ENCODE results near the gene SLC49A3.
"Not testable (repeated sequence)": the region's sequence is repeated elsewhere in the genome, so short reads cannot be mapped to it uniquely, and the experiment has no call there.

The SLC49A3 gene

DNA sequence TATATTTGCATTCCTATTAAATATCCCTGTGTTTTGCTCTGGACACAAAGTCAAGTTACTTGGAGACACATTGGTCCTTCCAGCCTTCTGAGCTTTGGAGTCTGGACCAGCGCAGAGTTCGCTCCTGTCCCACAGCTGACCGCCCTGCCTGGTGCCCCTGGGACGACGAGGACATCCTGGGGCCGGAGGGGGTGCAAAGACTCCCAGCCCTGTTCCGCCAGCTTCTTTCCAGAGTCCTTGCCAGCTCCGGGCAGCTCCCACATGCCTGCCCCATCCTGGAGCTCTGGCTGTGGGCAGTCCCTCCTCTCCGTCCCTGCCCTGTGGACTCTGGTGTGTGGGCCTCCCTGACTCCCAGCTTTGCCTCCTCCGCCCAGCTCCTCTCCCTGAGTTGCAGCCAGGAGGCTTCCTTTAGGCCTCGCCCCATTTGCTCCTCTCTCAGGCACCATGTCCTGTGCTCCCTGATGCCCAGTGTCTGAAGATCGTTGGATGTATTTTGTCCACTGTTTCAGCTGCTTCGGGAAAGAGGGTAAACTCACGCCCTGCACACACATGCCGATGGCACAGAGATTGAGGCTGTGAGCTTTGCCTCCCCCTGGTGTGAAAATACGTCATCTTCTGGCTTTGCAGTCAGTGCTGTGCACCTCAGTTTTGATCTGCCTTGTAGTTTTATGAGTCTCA lies 11.8 kb upstream of the SLC49A3 start:
- DNase-seq: no peak

DNA sequence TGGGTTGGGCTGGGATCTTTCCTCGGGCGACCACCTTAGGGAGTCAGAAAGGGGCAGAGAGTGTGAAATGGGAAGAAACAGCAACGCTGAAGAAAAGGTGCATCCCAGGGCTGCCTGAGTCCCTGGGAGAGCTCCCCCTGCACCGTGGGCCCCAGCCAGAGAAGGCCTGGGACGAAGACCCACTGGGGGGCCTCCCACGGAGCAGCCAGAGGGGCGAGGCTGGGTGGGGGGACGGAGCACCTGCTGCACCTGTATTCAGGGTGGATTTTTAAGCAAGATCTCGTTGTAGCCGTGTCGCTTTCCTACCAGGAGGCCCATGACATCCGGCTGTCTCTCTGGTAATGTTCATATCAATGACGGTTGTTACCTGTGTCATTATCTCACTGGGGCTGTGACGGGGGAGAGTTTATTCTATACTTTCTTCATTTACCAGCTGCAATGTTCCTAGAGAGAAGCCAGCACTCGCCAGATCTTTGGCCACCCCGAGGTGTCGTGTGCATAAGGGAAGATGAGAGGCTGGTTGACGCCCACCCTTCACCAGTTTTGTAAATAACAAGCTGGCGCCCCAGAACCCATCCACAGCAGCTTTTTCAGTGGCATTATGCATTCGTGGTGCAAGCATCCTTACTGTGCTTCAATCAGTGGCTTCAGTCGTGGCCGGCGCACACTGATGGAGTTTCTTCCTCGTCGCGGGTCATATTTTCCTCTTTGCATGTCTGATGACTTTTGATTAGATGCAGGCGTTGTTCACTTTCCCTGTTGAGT lies 11.0 kb upstream of the SLC49A3 start:
- DNase-seq: no peak

DNA sequence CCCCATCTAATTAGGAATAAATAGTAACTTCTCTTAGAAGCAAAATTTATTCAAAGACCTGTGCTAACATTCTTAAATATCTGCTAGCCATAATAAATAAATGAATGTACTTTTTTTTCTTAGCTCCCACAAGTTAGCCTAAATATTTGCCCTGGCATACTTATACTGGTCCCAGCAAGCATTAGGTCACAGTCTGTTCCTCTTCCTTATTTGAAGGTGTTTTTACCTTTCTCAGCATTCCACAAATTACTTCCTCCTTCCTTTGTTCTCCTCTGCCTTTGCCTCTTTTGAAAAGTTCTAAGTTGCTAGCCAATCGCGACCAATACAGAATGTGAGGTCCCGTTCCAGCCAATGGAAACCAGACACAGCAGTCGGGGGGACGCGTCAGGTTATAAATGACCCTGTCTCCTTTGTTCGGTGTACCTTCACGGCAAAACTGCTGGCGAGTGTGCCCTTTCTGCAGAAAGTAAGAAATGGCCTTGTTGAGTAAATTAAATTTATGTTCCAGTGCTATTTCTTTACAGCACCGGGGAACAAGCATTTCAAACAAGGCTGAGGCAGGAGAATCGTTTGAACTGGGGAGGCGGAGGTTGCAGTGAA lies 5.5 kb upstream of the SLC49A3 start:
- not testable (repeated sequence) for DNase-seq

DNA sequence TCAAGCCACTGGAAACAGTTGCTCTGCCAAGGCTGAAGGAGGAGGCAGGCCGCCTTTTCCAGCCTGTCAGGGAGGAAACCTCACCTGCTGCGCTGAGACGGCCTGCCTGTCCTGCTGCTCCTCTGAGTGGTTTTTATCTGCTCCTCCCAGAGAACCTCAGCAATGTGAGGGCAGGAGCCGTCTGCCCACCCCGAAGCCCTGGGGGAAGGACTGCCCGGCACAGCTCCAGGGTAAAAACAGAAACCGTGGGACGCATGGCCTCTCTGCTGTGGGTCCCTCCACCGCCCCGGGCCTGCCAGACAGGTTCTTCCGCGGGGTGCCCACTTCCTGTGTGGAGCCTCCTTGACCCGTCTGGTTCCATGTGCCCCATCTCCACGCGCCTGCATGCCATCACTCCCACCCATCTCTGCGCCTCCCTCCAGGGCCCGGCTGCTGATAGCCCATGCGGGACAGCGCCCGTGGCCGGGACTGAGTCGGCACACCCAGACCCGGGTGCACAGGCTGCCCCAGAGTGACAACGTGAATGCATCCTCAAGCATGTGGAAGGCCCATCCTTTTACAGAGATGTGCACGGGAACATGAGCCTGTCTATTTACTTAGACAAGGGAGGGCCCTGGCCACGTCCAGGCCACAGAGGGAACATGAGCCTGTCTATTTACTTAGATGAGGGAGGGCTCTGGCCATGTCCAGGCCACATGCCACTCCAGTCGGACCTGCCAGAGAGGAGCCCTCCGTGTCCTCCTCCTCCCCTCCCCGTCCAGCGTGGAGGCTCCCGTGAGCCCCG lies 4.0 kb upstream of the SLC49A3 start:
- DNase-seq: no peak

DNA sequence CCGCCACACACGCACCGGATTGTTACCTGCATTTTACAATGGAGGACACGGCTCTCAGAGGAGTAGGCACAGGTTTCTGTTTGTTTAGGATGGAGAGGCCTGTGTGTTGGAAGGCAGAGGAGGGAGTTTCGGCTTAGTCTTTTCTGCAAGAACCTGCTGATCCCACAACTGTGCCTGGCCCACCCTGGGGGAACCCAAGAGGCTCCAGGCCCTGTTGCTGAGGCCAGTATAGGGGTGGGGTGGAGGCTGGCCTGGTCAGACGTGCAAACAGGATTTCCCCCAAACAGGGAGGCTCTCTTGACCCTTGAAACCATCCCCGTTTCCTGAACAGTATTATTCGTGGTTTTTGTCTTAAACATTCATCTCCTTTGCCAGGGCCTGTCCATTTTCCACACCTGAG lies 772 bp upstream of the SLC49A3 start:
- DNase-seq: no peak

DNA sequence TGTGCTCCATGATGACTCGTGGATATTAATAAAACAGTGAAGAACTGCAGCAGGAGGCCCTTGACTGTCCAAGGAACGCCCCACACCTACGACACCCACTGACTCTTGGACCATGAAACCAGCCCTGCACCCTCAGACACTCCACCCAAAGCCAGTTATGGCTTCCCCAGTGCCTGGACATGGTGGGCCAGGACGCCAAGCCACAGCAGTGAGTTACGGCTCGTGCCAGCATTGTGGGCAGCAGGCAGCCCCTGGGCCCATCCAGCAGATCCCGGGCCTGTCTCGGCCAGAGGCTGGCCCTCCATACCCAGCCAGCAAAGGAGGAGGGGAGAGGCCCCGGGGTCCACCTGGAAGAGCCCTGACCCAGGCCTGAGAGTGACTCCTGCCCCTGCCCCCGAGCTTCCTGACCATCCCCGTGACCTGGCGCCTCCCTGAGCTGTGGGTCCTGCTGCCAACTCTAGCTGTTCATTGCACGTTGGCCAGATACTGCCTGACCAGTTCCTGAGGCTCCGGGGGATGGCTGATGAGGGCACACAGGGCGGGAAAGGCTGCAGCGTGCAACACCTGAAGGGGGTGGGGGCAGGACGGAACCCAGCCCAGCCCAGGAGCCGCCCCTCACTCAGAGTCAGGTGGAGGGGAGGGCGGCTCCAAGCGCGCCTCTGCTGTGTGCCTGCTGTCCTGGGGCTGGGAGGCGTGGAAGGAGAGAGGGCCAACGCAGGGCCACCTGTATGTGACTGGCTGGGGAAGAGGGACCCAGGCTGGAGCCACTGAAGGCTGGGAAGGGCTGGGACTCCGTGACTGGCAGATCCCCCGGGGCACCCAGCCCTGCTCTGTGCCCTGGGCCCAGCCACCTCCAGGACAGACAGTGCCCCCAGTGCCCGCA lies 739 bp downstream of the SLC49A3 start:
- no peak for DNase-seq

DNA sequence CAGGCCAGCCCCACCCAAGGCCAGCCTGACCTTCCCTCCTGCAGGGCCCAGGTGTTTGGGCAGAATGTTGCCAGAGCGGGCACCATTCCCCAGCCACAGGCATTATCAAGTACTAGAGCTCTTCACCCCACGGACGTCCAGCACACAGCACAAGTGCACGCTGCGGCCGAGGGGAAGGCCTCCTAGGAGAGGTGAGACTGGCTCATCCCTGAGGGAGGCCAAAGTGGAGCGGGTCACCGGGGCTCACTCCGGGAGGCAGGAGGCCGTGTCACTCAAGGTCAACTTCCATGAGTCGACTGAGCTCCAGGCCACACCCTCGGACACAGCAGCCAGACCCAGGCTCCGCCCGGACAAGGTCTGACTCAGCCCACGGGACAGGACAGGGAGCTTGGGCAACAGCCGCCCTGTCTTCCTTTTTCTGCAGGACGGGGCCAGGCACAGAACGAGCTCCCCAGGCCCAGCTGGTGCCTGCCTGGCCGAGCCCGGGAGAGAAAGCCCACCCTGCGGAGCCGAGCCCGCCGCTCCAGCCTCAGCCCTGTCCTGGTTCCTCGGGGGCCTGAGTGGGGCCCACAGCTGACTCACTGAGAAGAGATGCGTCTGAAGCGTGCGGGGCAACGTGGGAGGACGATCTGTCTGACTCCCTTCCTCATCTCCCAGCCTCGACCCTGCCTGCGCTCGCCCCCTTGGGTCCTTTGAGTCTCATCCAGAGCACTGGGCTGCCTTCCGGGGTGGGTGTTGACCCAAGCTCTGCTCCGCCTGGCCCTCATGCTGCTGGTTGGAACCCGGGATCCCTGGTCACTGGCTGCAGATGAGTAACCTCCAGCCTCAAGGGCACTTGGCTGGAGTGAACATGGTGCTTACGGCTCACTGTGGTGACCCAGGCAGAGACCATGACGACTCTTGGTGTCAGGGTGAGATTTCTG lies 1.6 kb downstream of the SLC49A3 start:
- no peak for DNase-seq

DNA sequence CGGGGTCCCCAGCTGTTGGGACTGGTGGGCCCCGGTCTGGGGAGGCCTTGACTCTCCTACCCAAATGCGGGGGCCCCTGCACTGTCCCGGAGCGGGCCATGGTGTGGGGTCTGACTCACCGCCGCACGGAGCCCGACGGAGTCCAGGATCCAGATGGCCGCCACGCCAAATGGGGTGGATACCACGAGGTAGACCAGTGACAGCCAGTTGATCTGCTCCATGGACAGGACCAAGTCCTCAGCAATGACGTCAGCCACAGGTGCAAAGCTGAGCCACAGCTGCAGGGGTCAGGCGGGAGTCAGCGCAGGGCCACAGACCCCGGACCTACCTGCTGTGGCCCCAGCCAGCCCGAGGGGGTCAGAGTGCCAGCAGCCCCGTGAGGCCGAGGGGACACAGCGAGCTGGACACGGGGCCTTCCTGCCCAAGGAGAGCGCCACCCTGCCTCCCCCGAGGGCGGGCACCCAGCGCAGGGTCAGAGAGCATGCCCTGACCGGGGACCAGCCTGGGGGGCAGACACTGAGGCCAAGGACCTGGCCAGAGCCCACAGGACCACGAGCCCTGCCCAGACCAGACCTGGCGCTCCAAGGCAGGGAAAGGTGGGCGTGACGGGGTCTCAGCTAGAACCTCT lies 2.4 kb downstream of the SLC49A3 start:
- DNase-seq: no peak

DNA sequence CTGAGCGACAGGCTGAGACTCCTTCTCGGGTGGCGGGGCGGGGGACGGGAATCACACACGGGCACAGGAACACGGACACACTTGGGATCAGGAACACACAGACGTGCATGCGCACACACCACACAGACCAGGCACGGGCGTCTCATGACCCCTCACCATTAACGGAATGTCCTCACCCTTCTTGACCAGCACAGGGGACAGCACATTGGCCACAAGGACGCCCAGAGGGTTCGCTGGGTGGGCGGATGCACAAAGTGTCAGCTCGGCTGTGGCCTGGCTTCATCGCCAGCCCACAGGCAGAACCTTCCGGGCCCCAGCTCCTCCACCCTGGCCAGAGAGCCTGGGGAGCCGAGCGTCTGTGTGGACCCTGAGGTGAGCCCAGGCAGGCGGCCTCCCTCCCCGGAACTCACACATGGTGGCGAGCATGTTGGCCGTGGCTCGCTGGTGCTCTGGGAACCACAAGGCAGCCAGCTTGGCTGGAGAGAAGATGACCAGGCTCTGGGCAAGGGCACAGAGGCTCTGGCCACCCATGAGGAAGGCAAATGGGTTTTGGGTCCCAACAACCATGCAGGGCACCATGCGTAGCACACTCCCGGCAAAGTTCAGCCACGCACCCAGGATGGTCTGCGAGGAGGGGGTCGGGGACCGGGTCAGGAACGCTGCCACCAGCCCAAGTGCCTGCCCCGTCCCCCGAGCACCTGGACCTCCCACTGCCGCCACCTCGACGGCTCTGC lies 3.1 kb downstream of the SLC49A3 start:
- no peak for DNase-seq

DNA sequence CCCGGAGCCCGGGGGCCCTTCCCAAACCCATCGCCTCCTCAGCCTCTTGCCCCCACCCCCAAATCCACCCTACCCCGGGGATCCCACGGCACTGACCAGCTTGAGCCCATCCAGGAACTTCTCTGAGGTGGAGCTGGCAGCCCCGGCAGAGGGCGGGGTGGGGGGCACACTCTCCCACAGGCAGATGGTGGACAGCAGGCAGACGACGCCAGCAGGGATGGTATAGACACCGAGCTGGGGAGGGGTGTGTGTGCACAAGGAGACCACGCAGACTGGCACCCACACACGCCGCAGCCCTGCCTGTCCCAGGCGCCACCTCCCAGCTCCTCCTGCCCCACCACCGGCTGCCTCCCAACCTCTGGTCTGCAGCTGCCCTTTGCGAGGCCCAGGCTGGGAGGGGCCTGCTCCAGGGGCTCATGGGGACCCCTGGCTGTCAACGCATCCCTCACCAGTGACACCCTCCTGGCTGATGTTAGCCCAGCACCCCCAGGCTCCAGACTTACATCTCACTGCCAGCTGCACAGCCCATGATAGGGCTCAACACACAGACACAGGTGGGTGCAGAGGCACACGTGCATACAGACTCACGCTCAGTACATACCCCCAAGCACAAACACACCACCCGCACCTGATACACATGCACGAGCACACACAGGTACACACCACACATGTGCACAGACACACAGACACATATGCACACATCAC lies 4.2 kb downstream of the SLC49A3 start:
- DNase-seq: no peak

DNA sequence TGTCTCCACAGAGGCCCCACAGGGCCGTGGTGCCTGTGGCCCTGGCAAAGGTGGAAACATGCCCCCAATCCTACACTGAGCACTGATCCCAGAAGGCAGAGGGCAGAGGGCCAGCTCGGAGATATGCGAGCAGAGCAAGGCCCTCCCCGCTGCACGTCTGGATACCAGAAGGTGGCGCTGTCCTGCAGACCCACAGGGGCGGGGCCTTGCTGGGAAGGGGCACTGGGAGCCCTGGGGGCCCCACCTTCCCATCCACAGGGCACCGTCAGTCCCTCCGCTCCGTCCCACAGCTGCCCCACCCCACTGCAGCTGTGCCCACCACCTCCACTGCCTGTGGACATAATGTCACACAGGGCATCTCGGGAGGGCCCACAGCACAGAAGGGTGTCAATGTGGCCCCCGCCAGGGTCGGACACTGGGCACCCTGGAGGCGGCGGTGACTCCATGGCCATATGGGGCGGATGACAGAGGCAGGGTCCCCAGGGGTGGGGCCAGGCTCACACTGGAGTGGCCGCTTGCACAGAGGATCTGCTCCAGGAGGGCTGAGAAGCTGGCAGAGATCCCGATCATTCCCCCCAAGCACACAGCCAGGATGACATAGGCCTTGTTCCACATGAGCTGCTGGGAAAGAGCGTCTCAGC lies 4.8 kb downstream of the SLC49A3 start:
- DNase-seq: peak; percentile 73 to 76

DNA sequence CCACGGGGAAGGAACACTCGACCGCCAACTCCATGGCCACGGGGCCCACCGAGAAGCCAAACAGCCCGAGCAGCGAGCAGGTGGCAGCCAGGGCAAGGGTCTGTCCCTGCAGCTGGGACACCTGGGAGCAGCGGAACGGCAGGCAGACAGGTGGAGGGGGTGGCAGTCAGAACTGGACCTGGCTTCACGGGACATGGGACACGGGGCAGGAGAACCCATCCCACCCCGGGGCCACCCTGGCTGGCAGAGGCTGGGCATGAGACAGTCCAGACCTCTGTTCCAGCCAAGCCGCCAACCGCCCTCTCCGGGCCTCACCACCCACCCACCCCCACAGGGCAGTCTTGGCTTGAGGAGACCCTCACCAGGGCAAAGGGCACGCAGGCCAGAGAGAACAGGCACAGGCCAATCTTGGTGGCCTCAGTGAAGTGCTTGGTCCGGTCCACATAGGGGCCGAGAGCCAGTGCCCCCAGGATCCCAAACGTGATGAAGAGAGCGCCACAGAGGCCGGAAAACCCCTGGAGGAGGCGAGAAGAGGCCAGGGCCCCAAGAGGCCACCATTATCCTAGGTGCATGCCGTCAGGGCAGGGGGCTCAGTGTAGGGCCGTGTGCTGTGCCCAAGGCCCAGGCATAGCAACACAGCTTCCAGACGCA lies 5.6 kb downstream of the SLC49A3 start:
- DNase-seq: no peak

DNA sequence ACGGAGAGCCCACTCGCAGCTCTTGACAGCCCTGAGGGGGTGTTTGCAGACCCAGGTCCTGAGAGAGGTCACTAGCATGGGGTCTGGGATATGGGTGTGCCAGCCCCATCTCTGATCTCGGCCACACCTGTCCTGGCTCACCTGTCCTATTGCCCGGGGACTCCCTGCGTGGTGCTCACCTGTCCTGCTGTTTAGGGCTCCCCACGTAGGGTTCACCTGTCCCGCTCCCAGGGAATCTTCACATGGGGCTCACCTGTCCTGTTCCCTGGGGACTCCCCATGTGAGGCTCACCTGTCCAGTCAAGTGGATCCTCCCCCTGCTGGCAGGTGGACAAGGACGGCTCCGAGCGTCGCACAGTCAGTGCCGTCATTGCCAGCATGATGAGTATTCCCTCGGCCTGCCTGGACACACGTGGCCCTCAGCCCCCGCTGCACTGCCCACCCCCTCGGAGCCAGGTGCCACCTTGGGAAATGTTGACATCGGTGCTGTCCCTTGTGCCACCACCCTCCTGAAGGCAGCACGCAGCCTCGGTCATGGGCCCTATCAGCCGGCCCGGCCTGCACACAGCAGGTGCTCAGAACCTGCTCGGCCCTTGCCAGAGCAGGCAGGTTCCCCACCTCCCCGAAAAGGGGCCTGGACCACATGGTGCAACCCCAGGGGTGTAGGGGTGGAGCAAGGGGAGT lies 6.3 kb downstream of the SLC49A3 start:
- DNase-seq: no peak

DNA sequence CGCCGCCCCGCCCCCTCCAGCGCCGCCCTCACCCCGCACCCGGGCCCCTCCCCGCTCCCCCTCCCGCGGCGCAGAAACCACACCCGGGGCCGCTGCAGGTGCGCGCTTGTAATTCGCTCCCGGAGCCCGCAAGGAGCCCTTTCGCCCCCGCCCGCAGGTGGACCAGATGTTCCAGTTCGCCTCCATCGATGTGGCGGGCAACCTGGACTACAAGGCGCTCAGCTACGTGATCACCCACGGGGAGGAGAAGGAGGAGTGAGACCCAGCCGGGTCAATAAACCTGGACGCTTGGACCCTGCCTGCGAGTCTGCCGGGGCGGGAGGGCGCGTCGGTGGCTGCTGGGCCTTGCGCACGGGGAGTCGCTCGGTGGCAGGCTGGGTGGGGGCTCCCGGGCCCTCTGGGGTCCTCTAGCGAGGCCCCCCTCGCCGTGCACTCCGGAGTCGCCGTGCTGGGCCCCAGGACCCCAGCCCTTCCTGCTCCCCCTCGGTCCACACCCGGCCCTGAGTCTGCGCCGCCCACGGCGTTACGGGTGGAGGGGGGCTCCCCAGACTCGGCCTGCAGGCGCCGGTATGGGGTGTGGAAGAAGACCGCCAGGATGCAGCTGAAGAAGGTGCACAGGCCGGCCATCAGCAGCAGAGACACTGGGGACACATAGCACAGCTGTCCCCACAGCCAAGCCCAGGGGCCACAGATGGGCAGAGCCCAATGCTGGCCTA lies 7.1 kb downstream of the SLC49A3 start:
- DNase-seq: no peak

DNA sequence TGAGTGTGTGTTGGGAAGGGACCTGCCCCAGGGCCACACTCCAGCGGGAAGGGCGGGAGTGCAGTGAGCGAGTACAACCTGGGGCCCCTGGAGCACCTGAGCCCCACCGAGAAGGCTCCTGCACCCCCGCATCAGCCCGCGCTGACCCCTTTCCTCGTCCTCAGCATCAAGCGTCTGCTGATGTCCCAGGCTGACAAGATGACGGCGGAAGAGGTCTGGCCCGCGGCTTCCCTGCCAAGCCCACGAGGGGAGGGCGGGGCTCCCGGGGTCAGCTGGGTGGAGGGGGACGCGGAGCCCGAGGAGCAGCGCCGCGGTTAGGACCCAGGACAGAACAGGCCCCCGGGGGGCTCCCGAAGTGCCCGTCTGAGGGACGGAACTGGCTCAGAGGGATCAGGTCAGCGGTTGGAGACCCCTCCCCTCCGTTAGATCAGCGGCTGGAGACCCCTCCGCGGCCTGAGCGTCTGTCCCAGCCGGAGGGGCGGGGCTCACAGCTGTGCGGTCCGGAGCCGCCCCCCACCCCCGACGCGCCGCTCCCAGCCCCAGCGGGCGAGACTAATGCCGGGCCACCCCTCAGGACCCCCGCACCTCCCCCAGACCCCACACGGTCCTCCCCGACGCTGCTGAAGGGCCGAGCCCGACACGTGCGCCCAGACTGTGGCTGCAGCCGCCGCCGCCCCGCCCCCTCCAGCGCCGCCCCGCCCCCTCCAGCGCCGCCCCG lies 7.9 kb downstream of the SLC49A3 start:
- DNase-seq: peak; percentile 28 to 37

DNA sequence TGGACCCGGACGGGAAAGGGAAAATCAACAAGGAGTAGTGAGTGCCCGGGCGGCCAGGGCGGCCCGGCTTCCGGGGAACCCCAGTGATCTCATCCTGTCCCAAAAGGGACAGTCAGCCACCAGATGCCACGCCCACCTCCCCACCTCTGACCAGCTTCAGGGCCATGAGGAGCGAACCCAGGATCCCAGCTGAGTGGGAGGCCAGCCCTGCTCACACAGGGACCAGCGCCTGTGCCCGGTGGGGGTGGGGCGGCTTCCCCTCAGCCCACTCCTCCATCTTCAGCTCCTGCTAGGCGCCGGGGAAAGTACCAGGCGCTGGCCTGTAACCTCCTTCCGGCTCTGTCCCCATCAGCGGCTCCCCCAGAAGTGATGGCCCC lies 8.4 kb downstream of the SLC49A3 start:
- DNase-seq: no peak

Measured in Kasumi-1 (cell line).